Heart left ventricle (tissue), 13 donors: Measurements from ENCODE around the gene DHX30.

Source experiments
- CTCF ChIP-seq, 12 donors: fragments of 200-600 bp; sonication (generic) in 4 of 12; IDR thresholded peaks; one replicate each; pipeline versions ENCODE4 v1.5.0 to v1.8.0; 2018 to 2022; ENCODE audit warnings: antibody characterized with exemption in 12 of 12, mild to moderate bottlenecking in 5 of 12
- POLR2A ChIP-seq, 2 donors: fragments of 450-650 bp; IDR thresholded peaks; one replicate each; pipeline ENCODE4 v1.6.1; 2017; ENCODE audit warnings: antibody characterized with exemption in 2 of 2, mild to moderate bottlenecking in 2 of 2, moderate library complexity in 2 of 2
- donor health status: ischemic (EF 13 %, LVEDD 7.1; RV severe dilation, severe dysfunction).
- donor health status: DM: no; HTN: yes; CAD: no.
- donor health status: DM: no; HTN: no; CAD: no.
- donor health status: ischemic (EF 25% LVEDD 6.9; RV normal size, moderate dysfunction).
- donor health status: ischemic (EF 25% LVEDD 5.7; RV mildly dilated, moderate dysfunction).
- donor health status: ischemic (EF 35%, LVEDD 5.7; RV mildly dilated, moderate dysfunction).
- donor health status: nonischemic (EF 11% LVEDD 7.7; RV severe dilation, severe dysfunction).
- donor health status: DM: yes; HTN: yes; CAD: no.
- donor health status: PGD.
- donor health status: ischemic (EF 29% LVEDD 5.4; RV normal size, mild dysfunction).
- donor health status: nonischemic (EF 23%, LVEDD 6.1; RV moderate dilation, normal function).

- TF ChIP-seq POLR2A (IDR thresholded peaks at IDR 0.05) (no peak), CTCF (IDR thresholded peaks at IDR 0.05) (no peak)
Observed at GRCh38 chr3:47838503-47838902, 35.6 kb downstream of the DHX30 start.
